Measurements from ENCODE around the gene RNF17.
"Not testable (repeated sequence)": the region's sequence is repeated elsewhere in the genome, so short reads cannot be mapped to it uniquely, and the experiment has no call there.

DNA sequence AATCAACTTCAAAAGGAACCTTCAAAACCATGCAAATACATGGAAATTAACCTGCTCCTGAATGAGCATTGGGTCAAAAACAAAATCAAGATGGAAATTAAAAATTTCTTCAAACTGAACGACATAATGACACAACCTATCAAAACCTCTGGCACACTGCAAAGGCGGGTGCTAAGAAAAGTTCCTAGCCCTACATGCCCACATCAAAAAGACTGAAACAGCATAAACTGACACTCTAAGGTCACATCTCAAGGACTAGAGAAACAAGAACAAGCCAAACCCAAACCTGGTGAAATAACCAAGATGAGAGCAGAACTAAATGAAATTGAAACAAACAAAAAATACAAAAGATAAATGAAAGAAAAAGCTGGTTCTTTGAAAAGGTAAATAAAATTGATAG, 73.6 kb downstream of the RNF17 start:
- TF ChIP-seq TCF7L2 (IDR thresholded peaks at IDR 0.05; ENCODE audit: borderline replicate concordance, extremely low read depth, insufficient read depth, insufficient read length); CTCF (IDR thresholded peaks at IDR 0.05 in 2 of 3, conservative IDR thresholded peaks at IDR 0.05 in 1 of 3; ENCODE audit: borderline replicate concordance in 1 of 3, insufficient read depth in 1 of 3, low read depth in 2 of 3, low read length in 2 of 3); POLR2A (IDR thresholded peaks at IDR 0.05; ENCODE audit: borderline replicate concordance, extremely low read depth, insufficient read depth, insufficient read length): not testable (repeated sequence)
- TF ChIP-seq, protein P1, sequence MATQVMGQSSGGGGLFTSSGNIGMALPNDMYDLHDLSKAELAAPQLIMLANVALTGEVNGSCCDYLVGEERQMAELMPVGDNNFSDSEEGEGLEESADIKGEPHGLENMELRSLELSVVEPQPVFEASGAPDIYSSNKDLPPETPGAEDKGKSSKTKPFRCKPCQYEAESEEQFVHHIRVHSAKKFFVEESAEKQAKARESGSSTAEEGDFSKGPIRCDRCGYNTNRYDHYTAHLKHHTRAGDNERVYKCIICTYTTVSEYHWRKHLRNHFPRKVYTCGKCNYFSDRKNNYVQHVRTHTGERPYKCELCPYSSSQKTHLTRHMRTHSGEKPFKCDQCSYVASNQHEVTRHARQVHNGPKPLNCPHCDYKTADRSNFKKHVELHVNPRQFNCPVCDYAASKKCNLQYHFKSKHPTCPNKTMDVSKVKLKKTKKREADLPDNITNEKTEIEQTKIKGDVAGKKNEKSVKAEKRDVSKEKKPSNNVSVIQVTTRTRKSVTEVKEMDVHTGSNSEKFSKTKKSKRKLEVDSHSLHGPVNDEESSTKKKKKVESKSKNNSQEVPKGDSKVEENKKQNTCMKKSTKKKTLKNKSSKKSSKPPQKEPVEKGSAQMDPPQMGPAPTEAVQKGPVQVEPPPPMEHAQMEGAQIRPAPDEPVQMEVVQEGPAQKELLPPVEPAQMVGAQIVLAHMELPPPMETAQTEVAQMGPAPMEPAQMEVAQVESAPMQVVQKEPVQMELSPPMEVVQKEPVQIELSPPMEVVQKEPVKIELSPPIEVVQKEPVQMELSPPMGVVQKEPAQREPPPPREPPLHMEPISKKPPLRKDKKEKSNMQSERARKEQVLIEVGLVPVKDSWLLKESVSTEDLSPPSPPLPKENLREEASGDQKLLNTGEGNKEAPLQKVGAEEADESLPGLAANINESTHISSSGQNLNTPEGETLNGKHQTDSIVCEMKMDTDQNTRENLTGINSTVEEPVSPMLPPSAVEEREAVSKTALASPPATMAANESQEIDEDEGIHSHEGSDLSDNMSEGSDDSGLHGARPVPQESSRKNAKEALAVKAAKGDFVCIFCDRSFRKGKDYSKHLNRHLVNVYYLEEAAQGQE (IDR thresholded peaks at IDR 0.05; ENCODE audit: low read depth), result not testable (repeated sequence)
